HCT116 (cell line): ENCODE data around the gene TMEM154. TPM values are rescaled to one million over a fixed set of nuclear protein-coding genes. Genes with fewer than 3 reads are reported as not detected.

Experiments used
- ATAC-seq: fragments of 200-7000 bp; cut with Tn5 transposase; 2 replicates; pipeline ENCODE4 v1.9.1; 2020; ENCODE audit warnings: mild to moderate bottlenecking, moderate library complexity
- BruUV-seq: library from RNA; stranded (reverse); fragments of 400-500 nt; replicated peaks from 2 replicates; lab custom pipeline; 2021; lab: Mats Ljungman, UMichigan
- CTCF ChIA-PET: fragments of 300-600 bp; sonication (Branson Sonifier 250); formaldehyde crosslinking; loops from one replicate; lab custom pipeline; 2021; ENCODE audit warnings: antibody characterized with exemption; lab: Charles Lee
- POLR2A ChIA-PET: fragments of 300-600, 350-600 bp; sonication (Branson Sonifier 250); formaldehyde crosslinking; loops from one replicate; lab custom pipeline; 2021; ENCODE audit warnings: antibody characterized with exemption; lab: Charles Lee
- RAD21 ChIA-PET, 2 experiments: fragments of 300-600 bp; sonication (Branson Sonifier 250); formaldehyde crosslinking; loops; one replicate each; lab custom pipeline; 2023; ENCODE audit warnings: low total read pairs in 2 of 2; ENCODE audit not compliant: uncharacterized antibody in 2 of 2, unreplicated experiment in 2 of 2, low non-redundant PET in 1 of 2; lab: Charles Lee
- DNase-seq: peaks from one replicate; pipeline ENCODE4 v3.0.0-alpha.2; 2010; ENCODE audit warnings: low read depth, low spot score
- H2AFZ ChIP-seq: fragments of 200-600 bp; shearing (Covaris generic), sonication (generic); 2 replicates; pipeline ENCODE4 v1.6.1; 2017; ENCODE audit warnings: low read depth, mixed run types, mixed read lengths, antibody characterized with exemption, low read length; ENCODE audit not compliant: poor library complexity, severe bottlenecking
- H3K27ac ChIP-seq: 2 replicates; pipeline ENCODE4 v1.5.1; 2012; ENCODE audit warnings: low read depth, low read length
- H3K27me3 ChIP-seq: fragments of 200-600 bp; sonication (generic); 2 replicates; pipeline ENCODE4 v1.6.1; 2016; ENCODE audit warnings: mixed run types, low read length, mixed read lengths; ENCODE audit not compliant: insufficient read depth
- H3K36me3 ChIP-seq, 2 experiments: fragments of 200-500 bp in 1 of 2; fragments of 200-600 bp in 1 of 2; sonication (Bioruptor generic) in 1 of 2; sonication (generic) in 1 of 2; 2 replicates each; pipeline versions ENCODE4 v1.5.1 to v1.6.1; 2014 to 2016; ENCODE audit warnings: low read length in 2 of 2, inconsistent platforms in 1 of 2, mixed read lengths in 1 of 2, mixed run types in 1 of 2; ENCODE audit not compliant: insufficient read depth in 2 of 2, control insufficient read depth in 1 of 2
- H3K4me1 ChIP-seq, 2 experiments: fragments of 200-600 bp in 1 of 2; sonication (generic) in 1 of 2; 2 replicates each; pipeline versions ENCODE4 v1.5.1 to v1.6.1; 2012 to 2017; ENCODE audit warnings: low read length in 2 of 2, inconsistent platforms in 1 of 2, mild to moderate bottlenecking in 1 of 2, mixed read lengths in 1 of 2, mixed run types in 1 of 2, moderate library complexity in 1 of 2; ENCODE audit not compliant: insufficient read depth in 2 of 2, control insufficient read depth in 1 of 2
- H3K4me2 ChIP-seq: fragments of 200-600 bp; sonication (generic); 2 replicates; pipeline ENCODE4 v1.6.1; 2017; ENCODE audit warnings: mixed run types, low read length, mixed read lengths
- H3K4me3 ChIP-seq, 2 experiments: fragments of 200-600 bp in 1 of 2; sonication (generic) in 1 of 2; replicated peaks in 1 of 2; 2 replicates each; pipeline ENCODE4 v1.5.1; 2011 to 2016; ENCODE audit warnings: low read length in 2 of 2, control low read depth in 1 of 2, low read depth in 1 of 2, mild to moderate bottlenecking in 1 of 2, mixed read lengths in 1 of 2, mixed run types in 1 of 2
- H3K79me2 ChIP-seq: fragments of 200-600 bp; sonication (generic); 2 replicates; pipeline ENCODE4 v1.6.1; 2017; ENCODE audit warnings: mild to moderate bottlenecking, mixed run types, low read length, moderate library complexity, mixed read lengths; ENCODE audit not compliant: insufficient read depth
- H3K9ac ChIP-seq: fragments of 200-600 bp; sonication (generic); 2 replicates; pipeline ENCODE4 v1.6.1; 2016; ENCODE audit warnings: low read length, mixed read lengths
- H3K9me2 ChIP-seq: fragments of 200-600 bp; sonication (generic), shearing (Covaris generic); 2 replicates; pipeline ENCODE4 v1.6.1; 2017; ENCODE audit warnings: mixed run types, mild to moderate bottlenecking, moderate library complexity; ENCODE audit not compliant: insufficient read depth
- H3K9me3 ChIP-seq, 2 experiments: fragments of 200-500 bp in 1 of 2; fragments of 200-600 bp in 1 of 2; sonication (Bioruptor generic) in 1 of 2; sonication (generic) in 1 of 2; 2 replicates each; pipeline ENCODE4 v1.6.1; 2014 to 2017; ENCODE audit warnings: low read length in 2 of 2, mixed read lengths in 2 of 2, inconsistent platforms in 1 of 2, low read depth in 1 of 2, mild to moderate bottlenecking in 1 of 2, mixed run types in 1 of 2, moderate library complexity in 1 of 2; ENCODE audit not compliant: control insufficient read depth in 1 of 2, insufficient read depth in 1 of 2
- H4K20me1 ChIP-seq: fragments of 200-600 bp; sonication (generic), shearing (Covaris generic); 2 replicates; pipeline ENCODE4 v1.6.1; 2017; ENCODE audit warnings: mixed run types, mild to moderate bottlenecking, moderate library complexity; ENCODE audit not compliant: insufficient read depth
- CBX3 ChIP-seq: IDR thresholded peaks from 2 replicates; pipeline ENCODE4 v1.6.1; 2012; ENCODE audit warnings: low read depth
- CEBPB ChIP-seq: IDR thresholded peaks from 2 replicates; pipeline ENCODE4 v1.6.1; 2012; ENCODE audit warnings: low read depth
- EGR1 ChIP-seq: IDR thresholded peaks from 2 replicates; pipeline ENCODE4 v1.6.1; 2012; ENCODE audit warnings: low read depth
- EZH2 ChIP-seq: fragments of 200-600 bp; sonication (generic); IDR thresholded peaks from 2 replicates; pipeline ENCODE4 v1.6.1; 2017; ENCODE audit warnings: antibody characterized with exemption, mixed run types
- FOSL1 ChIP-seq: IDR thresholded peaks from 2 replicates; pipeline ENCODE4 v1.6.1; 2012; ENCODE audit warnings: low read depth
- JUND ChIP-seq: IDR thresholded peaks from 2 replicates; pipeline ENCODE4 v1.6.1; 2012
- POLR2AphosphoS5 ChIP-seq: IDR thresholded peaks from 2 replicates; pipeline ENCODE4 v1.6.1; 2011; ENCODE audit warnings: mild to moderate bottlenecking, low read depth, low read length, moderate library complexity
- SP1 ChIP-seq: IDR thresholded peaks from 2 replicates; pipeline ENCODE4 v1.6.1; 2012; ENCODE audit warnings: low read depth
- SRF ChIP-seq: IDR thresholded peaks from 2 replicates; pipeline ENCODE4 v1.6.1; 2012; ENCODE audit warnings: low read depth
- TCF7L2 ChIP-seq: IDR thresholded peaks from 2 replicates; pipeline ENCODE4 v1.7.0; 2011; ENCODE audit warnings: borderline replicate concordance, inconsistent platforms; ENCODE audit not compliant: insufficient read depth, insufficient read length; ENCODE audit errors: extremely low read depth
- YY1 ChIP-seq: IDR thresholded peaks from 2 replicates; pipeline ENCODE4 v1.6.1; 2011; ENCODE audit warnings: low read length, low read depth, moderate library complexity, mild to moderate bottlenecking; ENCODE audit not compliant: insufficient replicate concordance; ENCODE audit errors: extremely low read depth
- ZFX ChIP-seq: fragments of 450-650 bp; IDR thresholded peaks from 2 replicates; pipeline ENCODE4 v1.6.1; 2017
- ZNF274 ChIP-seq: fragments of 200-500 bp; sonication (Bioruptor generic); IDR thresholded peaks from 2 replicates; pipeline ENCODE4 v1.6.1; 2014; ENCODE audit warnings: mild to moderate bottlenecking, low read depth, low read length, inconsistent platforms
- intact Hi-C: fragments of 100-400 bp; cut with micrococcal nuclease; formaldehyde crosslinking; loops from 2 replicates; pipeline ENCODE4 v1.10.0; 2022
- total RNA-seq: library from RNA; stranded (reverse); gene quantifications from one replicate; pipeline ENCODE4 v1.2.1, GENCODE V29; 2021; ENCODE audit not compliant: unreplicated experiment
- TF ChIP-seq, protein P1 (sequence below): IDR thresholded peaks from 2 replicates; pipeline ENCODE4 v1.6.1; 2012
- TF ChIP-seq, protein P2 (sequence below), 3 experiments: fragments of 200-600 bp in 1 of 3; sonication (generic) in 1 of 3; IDR thresholded peaks in 2 of 3; conservative IDR thresholded peaks in 1 of 3; 2 replicates each; pipeline ENCODE4 v1.5.1; 2012 to 2017; ENCODE audit warnings: low read depth in 2 of 3, low read length in 2 of 3, antibody characterized with exemption in 1 of 3, borderline replicate concordance in 1 of 3, control low read depth in 1 of 3, mild to moderate bottlenecking in 1 of 3, mixed read lengths in 1 of 3, mixed run types in 1 of 3, moderate library complexity in 1 of 3; ENCODE audit not compliant: insufficient read depth in 1 of 3

TMEM154 gene
- total RNA-seq, 1 experiment from 2014 or later, result 2.4 TPM

DNA sequence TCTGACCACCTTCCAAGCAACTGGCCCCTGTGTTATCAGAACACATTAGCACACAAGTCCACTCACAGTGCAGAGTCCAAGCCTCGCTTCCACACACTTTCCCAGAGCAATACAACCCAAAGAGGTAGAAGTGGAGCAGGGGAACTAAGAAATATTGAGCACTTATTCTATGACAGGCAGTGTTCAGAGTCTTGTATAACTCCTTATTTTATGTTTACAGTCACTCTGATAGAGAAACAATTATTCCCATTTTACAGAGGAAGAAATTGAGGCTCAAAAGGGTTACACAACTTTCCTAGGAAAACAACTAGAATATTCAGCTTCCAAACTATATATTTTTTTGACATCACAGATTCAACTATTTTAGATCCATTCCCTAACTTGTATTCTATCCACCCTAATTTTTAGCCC is 18.3 kb upstream of the TMEM154 start:
- DNase-seq, result no peak
- TF ChIP-seq POLR2AphosphoS5 (no peak), YY1 (no peak), SP1 (no peak), FOSL1 (no peak), EGR1 (no peak), CEBPB (no peak), ZNF274 (no peak), ZFX (no peak), EZH2 (no peak), TCF7L2 (no peak), CBX3 (no peak), SRF (no peak), JUND (no peak)
- TF ChIP-seq, protein P1, sequence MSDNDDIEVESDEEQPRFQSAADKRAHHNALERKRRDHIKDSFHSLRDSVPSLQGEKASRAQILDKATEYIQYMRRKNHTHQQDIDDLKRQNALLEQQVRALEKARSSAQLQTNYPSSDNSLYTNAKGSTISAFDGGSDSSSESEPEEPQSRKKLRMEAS, result no peak
- TF ChIP-seq, protein P2, sequence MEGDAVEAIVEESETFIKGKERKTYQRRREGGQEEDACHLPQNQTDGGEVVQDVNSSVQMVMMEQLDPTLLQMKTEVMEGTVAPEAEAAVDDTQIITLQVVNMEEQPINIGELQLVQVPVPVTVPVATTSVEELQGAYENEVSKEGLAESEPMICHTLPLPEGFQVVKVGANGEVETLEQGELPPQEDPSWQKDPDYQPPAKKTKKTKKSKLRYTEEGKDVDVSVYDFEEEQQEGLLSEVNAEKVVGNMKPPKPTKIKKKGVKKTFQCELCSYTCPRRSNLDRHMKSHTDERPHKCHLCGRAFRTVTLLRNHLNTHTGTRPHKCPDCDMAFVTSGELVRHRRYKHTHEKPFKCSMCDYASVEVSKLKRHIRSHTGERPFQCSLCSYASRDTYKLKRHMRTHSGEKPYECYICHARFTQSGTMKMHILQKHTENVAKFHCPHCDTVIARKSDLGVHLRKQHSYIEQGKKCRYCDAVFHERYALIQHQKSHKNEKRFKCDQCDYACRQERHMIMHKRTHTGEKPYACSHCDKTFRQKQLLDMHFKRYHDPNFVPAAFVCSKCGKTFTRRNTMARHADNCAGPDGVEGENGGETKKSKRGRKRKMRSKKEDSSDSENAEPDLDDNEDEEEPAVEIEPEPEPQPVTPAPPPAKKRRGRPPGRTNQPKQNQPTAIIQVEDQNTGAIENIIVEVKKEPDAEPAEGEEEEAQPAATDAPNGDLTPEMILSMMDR (IDR thresholded peaks at IDR 0.05 in 2 of 3, conservative IDR thresholded peaks at IDR 0.05 in 1 of 3; ENCODE audit: borderline replicate concordance in 1 of 3, insufficient read depth in 1 of 3, low read depth in 2 of 3, low read length in 2 of 3), result no peak
- Histone ChIP-seq H3K4me2 (no peak overlapping the region), H3K79me2 (no peaks in the 10 kb centered on the region), H3K9ac (no peak overlapping the region), H4K20me1 (no peaks in the 10 kb centered on the region), H3K36me3 (no peaks in the 10 kb centered on the region), H3K27ac (no peak overlapping the region), H3K9me2 (no peaks in the 10 kb centered on the region), H3K9me3 (no peaks in the 10 kb centered on the region), H2AFZ (no peak overlapping the region), H3K27me3 (no peaks in the 10 kb centered on the region), H3K4me1 (peaks cover 0 to 13% of the 10 kb centered on the region in 2 experiments; a peak in 2 of 4 replicates), H3K4me3 (no peak overlapping the region)
- ChIA-PET RAD21 (no interaction called here), POLR2A (no interaction called here), CTCF (no interaction called here)
- no TSS peak for BruUV-seq
- intact Hi-C loops, result no loop called here
- ATAC-seq, result no peak
